GM10266 (cell line): Measurements from ENCODE around the gene CBLN3.
"Not testable (repeated sequence)": the region's sequence is repeated elsewhere in the genome, so short reads cannot be mapped to it uniquely, and the experiment has no call there.

Source experiments
- DNase-seq: peaks from one replicate; pipeline ENCODE4 v3.0.0; 2012; ENCODE audit errors: extremely low spot score
- TF ChIP-seq, protein P1 (sequence below): IDR thresholded peaks from 2 replicates; pipeline ENCODE4 v1.5.1; 2012; ENCODE audit warnings: mild to moderate bottlenecking, low read depth; ENCODE audit not compliant: control insufficient read depth, insufficient read depth; ENCODE audit errors: missing control alignments

The CBLN3 gene

DNA sequence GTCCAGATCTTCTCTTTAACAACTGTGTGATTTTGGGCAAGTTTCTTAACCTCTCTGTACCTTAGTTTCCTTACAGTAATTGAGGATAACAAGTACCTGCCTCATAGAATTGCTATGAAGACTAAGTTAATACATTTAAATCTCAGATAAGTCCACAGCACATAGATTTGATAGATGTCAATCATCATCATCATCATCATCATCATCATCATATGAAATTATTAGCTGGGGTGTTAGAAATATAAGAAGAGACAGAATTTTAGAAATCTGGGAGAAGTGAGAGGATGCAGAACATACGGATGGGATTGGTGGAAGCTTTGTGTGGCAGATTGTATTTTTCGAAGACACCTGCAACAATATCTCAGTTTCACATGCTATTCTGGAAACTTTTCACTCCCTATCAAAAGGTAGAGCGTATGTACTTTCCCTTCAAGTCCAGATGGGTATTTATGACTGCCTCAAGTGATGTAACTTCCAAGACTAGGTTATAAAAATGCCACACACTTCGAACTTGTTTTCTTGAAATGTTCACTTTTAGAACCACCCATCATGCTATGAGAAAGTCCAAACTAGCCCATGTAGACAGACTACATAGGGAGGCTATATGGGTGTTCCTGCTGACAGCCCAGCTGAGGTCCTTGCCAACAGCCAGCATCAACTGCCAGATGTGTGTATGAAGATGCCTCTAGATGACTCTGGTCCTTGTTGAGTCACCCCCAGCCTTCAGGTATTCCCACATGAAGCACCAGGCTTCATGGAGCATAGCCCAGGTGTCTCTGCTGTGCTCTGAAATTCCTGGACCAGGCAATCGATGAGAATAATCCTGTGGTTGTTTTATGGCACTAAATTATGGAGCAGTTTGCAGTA is 33.8 kb upstream of the CBLN3 start:
- DNase-seq: no peak
- TF ChIP-seq, protein P1, sequence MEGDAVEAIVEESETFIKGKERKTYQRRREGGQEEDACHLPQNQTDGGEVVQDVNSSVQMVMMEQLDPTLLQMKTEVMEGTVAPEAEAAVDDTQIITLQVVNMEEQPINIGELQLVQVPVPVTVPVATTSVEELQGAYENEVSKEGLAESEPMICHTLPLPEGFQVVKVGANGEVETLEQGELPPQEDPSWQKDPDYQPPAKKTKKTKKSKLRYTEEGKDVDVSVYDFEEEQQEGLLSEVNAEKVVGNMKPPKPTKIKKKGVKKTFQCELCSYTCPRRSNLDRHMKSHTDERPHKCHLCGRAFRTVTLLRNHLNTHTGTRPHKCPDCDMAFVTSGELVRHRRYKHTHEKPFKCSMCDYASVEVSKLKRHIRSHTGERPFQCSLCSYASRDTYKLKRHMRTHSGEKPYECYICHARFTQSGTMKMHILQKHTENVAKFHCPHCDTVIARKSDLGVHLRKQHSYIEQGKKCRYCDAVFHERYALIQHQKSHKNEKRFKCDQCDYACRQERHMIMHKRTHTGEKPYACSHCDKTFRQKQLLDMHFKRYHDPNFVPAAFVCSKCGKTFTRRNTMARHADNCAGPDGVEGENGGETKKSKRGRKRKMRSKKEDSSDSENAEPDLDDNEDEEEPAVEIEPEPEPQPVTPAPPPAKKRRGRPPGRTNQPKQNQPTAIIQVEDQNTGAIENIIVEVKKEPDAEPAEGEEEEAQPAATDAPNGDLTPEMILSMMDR: no peak

DNA sequence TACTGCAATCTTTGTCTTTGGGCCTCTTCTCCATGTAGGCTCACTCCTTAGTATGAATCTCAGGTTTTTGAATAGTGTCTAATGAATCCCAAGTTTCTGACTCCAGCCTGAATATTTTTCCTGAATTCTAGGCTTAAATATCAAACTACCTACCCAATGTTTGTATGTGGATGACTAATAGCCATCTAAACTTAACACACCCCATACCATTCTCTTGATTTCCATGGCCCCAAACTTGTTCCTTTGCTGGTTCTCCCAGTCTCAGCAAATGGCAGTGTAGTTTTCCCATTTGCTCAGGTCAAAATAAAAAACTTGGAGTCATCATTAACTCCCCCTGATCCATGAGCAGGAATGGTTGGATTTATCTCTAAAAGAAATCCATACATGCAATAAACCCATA is 31.9 kb upstream of the CBLN3 start:
- DNase-seq: no peak
- TF ChIP-seq, protein P1: no peak

DNA sequence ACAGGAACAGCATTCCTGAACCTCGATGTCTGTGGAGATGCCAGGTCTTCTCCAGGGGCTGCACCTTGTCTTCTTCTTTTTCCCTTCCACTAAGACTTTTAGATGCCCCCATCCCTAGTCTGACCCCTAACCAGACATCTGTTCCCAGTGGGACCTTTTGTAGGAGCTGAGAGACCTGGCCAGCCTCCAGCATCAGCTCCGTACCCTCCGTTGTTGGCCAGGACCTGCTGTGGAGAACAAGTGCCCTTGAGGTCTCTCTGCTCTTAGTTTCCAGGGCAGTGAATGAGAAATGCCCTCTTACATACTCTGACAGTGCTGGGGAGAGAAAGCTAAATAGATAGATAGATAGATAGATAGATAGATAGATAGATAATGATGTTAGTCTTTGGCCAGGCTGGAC is 29.9 kb upstream of the CBLN3 start:
- no peak for DNase-seq
- TF ChIP-seq, protein P1: no peak

DNA sequence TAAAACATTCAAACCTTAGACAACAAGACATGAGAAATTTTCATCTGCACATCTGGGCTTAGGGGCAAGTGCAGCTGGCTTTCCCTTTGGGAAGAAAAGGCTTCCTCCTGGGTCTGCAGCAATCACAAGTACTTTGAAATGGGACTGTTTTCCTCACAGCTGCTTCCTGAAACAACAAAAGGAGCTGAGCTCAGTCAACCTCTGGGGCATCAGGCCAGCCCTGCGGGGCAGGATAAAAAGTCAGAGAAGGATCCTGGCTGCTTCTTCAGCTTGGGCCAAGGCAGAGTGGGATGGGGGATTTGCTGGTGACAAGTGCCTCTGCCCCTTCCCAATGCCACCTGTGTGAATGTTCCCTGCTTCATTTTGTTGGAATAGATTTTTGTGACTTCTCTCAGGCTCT is 29.3 kb upstream of the CBLN3 start:
- no peak for DNase-seq
- TF ChIP-seq, protein P1: no peak

DNA sequence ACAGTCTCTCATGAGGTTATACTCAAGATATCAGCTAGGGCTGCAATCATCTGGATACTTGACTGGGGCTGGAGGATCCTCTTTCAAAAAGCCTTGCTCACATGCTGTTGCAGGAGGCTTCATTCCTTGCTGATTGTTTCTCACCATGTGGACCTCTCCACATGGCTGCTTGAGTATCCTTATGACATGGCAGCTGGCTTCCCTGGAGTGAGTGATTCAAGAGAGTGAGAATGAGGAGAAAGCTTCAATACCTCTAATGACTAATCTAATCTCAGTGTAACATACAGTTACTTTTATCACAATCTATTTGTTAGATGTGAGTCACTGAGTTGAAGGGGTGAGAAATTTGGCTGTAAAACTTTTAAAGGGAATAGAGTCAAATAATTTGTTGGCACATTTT is 27.5 kb upstream of the CBLN3 start:
- TF ChIP-seq, protein P1: no peak
- no peak for DNase-seq

DNA sequence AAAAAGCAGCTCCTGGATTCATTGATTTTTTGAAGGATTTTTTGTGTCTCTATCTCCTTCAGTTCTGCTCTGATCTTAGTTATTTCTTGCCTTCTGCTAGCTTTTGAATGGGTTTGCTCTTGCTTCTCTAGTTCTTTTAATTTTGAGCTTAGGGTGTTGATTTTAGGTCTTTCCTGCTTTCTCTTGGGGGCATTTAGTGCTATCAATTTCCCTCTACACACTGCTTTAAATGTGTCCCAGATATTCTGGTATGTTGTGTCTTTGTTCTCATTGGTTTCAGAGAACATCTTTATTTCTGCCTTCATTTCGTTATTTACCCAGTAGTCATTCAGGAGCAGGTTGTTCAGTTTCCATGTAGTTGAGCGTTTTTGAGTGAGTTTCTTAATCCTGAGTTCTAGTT is 21.4 kb upstream of the CBLN3 start:
- not testable (repeated sequence) for DNase-seq

DNA sequence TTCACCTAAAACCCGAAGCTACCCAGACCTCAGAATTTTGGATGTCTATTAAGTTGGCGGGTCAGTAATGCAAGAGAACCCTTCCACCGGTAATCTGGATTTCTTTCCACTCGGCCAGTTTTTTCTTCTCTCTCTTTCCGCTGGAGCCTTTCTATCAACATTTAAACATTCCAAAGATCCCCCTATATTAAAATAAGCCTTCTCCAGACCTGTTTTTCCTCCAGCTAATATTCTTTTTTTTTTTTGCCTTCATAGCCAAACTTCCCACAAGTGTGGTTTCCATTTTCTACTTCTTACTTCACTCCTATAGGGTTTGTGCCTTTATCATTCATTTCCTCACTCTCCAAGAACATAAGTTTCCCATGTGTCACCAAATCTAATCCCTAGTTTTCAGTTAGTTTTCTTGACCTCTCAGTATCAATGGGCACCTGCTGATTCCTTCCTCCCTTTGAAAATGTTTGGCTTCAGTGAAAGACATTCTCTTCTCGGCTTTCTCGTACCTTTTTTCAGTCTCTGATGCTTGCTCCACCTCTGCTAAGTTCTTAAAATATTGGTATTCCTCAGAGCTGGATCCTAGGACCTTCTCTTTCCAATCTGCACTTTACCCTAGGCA is 13.7 kb upstream of the CBLN3 start:
- TF ChIP-seq, protein P1: no peak
- DNase-seq: no peak
